Stimulated activated CD8-positive, alpha-beta memory T cell treated with anti-CD3 and anti-CD28 coated beads, Interleukin-7, amount 100 ng/mL, for 24 hours (primary cell): ENCODE measurements around the gene GALR2.

Experiments
- DNase-seq: peaks from one replicate; pipeline ENCODE4 v3.0.0-alpha.2; 2020; ENCODE audit warnings: low read depth

The GALR2 gene

GRCh38 chr17:76094046-76094445, 19.5 kb downstream of the GALR2 start:
- DNase-seq: no peak

GRCh38 chr17:76095943-76096342, 21.4 kb downstream of the GALR2 start:
- DNase-seq: no peak

GRCh38 chr17:76097716-76098295, 23.2 kb downstream of the GALR2 start:
- no peak for DNase-seq

GRCh38 chr17:76102944-76103273, 28.3 kb downstream of the GALR2 start:
- no peak for DNase-seq

GRCh38 chr17:76103274-76104139, 28.9 kb downstream of the GALR2 start, which contains the start of gene EXOC7:
Gene EXOC7 (minus strand): TSS chr17:76103787. CDS start chr17:76103692, 95 bp downstream.
- DNase-seq: peak; percentile 91

GRCh38 chr17:76104140-76104895, 29.7 kb downstream of the GALR2 start:
- DNase-seq: no peak

- no peak for DNase-seq
Observed at GRCh38 chr17:76104896-76105231, 30.3 kb downstream of the GALR2 start.

GRCh38 chr17:76106703-76107102, 32.1 kb downstream of the GALR2 start:
- no peak for DNase-seq

- no peak for DNase-seq
Observed at GRCh38 chr17:76107509-76107908, 32.9 kb downstream of the GALR2 start.

- DNase-seq: no peak
Observed at GRCh38 chr17:76111956-76112355, 37.4 kb downstream of the GALR2 start.

- DNase-seq: no peak
Observed at GRCh38 chr17:76115138-76115754, 40.7 kb downstream of the GALR2 start.

- no peak for DNase-seq
Observed at GRCh38 chr17:76119409-76120371, 45.1 kb downstream of the GALR2 start.

GRCh38 chr17:76120658-76121008, 46.1 kb downstream of the GALR2 start:
- DNase-seq: no peak

- DNase-seq: no peak
Observed at GRCh38 chr17:76121932-76122430, 47.4 kb downstream of the GALR2 start.

GRCh38 chr17:76122431-76123190, 48.0 kb downstream of the GALR2 start:
- DNase-seq: no peak

GRCh38 chr17:76123191-76123499, 48.6 kb downstream of the GALR2 start:
- DNase-seq: no peak

GRCh38 chr17:76123749-76124581, 49.4 kb downstream of the GALR2 start:
- DNase-seq: no peak

GRCh38 chr17:76124582-76125390, 50.2 kb downstream of the GALR2 start:
- no peak for DNase-seq

GRCh38 chr17:76125391-76125675, 50.8 kb downstream of the GALR2 start:
- DNase-seq: no peak
